Stimulated activated CD4-positive, alpha-beta T cell treated with anti-CD3 and anti-CD28 coated beads, Interleukin-12 subunit alpha, Interleukin-12 subunit beta, amount 100 ng/mL, for 24 hours (primary cell): ENCODE data around the gene ITGB4.

Experiments used
- DNase-seq, 2 experiments: peaks; one replicate each; pipeline ENCODE4 v3.0.0-alpha.2; 2020; ENCODE audit warnings: low read depth in 2 of 2

Gene ITGB4

DNA sequence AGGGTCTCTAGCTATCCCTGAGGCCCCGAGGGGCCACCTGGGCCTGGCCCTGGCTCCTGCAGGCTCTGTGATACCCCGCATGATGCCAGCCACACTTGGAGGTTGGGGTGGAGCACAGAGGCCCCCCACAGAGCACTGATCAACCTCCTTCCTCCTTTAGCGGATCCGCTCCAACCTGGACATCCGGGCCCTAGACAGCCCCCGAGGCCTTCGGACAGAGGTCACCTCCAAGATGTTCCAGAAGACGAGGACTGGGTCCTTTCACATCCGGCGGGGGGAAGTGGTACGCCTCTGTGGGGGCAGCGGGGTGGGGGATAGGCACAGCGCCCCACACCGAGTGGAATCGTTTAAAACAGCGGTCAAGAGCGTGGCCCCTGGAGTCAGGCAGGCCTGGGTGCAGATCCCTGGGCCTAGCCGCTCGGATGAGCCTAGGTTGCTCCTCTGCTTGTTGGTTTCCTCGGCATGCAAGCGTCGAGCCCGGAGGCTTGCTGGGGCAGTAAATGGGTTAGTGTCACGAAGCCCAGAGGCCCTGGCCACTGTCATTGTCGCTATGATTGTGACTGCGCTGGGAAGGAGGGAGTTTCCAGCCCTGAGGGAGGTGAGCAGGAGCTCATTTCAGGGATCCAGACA lies 9.9 kb downstream of the ITGB4 start:
- no peak for DNase-seq

DNA sequence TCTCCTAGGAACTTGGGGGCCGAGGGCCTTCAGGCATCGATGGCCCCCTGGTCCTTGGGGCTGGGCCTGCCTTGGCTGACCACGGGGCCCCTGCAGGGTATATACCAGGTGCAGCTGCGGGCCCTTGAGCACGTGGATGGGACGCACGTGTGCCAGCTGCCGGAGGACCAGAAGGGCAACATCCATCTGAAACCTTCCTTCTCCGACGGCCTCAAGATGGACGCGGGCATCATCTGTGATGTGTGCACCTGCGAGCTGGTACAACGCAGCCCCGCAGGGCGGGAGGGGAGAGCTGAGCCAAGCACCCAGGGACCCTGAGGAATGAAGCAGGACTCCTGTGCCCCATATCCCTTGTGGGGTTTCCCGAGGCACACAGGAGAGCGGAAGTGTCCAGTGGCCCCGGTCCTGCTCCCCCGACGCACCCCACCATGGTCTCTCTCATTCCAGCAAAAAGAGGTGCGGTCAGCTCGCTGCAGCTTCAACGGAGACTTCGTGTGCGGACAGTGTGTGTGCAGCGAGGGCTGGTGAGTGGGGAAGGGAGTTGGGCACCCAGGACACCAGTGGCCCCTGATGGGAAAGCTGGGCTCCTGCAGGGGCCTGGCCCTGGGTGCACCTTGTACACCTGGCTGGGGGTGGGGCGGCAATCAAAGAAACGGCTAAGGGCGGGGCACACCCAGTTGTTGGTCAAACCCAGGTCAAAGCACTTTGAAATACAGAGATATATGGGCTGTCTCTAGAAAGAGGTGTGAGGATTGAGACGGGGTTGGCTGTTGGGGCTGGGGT lies 10.6 kb downstream of the ITGB4 start:
- no peak for DNase-seq

DNA sequence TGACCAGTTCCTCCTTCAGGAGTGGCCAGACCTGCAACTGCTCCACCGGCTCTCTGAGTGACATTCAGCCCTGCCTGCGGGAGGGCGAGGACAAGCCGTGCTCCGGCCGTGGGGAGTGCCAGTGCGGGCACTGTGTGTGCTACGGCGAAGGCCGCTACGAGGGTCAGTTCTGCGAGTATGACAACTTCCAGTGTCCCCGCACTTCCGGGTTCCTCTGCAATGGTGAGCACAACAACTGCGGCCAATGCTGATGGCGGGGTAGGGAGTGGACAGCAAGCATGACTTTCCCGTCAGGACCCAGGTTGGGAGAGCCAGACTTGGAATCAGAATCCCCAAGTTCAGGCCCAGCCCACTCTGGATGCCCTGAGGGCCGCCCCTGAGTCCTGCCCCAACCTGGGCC lies 12.2 kb downstream of the ITGB4 start:
- no peak for DNase-seq

DNA sequence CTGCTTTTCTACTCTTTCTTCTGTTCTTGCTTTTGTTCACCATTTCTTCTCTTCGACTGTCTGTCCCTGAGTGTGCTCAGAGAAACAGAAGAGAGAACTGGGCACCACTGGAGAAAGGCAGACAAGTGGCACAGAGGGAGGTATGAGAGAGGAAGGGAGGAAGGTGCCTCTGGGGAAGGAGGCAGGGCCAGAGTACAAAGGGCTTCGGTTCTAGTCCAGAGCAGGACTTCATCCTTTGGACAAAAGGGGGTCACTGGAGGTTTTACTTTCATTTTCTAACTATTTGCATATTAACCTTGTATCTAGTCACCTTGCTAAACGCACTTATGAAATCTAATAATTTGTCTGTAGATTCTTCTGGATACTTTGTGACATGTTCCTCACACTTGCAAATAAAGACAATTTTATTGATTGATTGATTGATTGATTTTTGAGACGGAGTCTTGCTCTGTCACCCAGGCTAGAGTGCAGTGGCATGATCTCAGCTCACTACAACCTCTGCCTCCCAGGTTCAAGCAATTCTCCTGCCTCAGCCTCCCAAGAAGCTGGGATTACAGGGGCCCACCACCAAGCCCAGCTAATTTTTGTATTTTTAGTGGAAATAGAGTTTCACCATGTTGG lies 13.5 kb downstream of the ITGB4 start:
- no peak for DNase-seq

DNA sequence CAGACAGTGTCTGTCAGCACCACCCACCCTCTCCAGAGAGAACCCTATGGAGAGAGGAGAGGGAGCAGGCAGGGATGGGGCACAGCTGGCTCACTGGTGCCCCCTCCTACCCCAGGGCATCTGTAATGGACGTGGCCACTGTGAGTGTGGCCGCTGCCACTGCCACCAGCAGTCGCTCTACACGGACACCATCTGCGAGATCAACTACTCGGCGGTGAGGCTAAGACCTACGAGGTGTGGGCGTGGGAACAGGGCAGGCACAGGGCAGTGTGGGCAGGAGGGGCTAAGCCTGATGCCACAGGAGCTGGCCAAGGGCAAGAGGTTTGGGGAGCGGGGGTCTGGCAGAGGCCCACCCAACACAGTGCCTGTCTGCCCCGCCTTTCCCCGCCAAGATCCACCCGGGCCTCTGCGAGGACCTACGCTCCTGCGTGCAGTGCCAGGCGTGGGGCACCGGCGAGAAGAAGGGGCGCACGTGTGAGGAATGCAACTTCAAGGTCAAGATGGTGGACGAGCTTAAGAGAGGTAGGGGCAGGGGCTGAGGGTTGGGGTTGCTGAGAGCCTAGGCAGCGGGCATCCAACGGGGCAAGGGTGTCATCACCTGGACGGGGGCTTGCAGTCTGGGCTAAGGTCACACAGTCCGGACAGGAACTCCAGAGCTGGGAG lies 15.0 kb downstream of the ITGB4 start:
- no peak for DNase-seq

DNA sequence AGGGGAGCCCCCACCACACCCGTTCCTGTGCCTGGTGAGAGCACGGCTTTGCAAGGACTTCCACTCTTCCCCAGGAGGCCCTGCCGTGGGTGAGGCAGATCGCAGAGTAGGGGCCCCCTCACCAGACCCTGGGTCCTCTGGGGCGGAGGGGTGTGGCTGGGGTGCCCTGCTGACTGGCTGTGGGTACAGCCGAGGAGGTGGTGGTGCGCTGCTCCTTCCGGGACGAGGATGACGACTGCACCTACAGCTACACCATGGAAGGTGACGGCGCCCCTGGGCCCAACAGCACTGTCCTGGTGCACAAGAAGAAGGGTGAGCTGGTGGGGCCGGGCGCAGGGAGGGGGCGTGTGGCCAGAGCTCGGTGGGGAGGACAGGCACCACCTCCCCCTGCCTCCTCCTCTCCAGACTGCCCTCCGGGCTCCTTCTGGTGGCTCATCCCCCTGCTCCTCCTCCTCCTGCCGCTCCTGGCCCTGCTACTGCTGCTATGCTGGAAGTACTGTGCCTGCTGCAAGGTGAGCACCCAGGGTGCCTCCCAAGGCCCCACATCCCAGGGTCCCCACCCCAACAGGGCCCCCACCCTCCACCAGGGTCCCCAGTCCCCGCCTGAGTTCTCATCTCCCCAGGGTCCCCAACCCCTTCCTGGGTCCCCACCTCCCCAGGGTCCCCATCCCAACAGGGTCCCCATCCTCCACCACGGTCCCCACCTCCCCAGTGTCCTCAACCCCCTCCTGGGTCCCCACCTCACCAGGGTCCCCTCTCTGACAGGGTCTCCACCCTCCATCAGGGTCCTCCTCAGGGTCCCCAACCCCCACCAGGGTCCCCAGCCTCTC lies 16.1 kb downstream of the ITGB4 start:
- DNase-seq, result no peak

DNA sequence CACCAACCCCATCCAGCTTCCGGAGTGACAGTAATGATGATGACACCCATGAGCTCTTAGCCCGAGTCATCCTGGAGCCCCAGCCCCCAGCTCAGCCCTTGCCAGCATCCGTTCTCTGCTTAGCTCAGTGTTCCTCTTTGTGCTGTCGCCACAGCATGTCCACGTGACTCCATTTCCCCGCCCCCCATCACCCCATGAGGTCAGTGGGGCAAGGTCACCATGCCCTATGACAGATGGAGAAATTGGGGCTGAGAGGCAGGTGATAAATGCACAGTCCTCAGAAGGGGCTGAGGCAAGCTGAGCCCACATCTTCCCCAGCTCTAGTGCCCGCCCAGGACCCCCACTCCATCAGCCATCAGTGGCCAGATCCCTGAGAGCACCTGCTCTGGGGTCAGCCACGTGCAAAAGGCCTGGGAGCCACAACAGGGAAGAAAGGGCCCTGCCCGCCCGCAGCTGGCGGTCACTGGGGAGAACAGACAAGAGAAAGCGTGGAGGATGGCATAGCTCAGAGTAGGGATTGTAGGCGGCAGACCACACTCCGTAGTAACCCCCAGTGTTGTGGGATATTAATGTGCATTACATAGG lies 17.1 kb downstream of the ITGB4 start:
- DNase-seq, result no peak

DNA sequence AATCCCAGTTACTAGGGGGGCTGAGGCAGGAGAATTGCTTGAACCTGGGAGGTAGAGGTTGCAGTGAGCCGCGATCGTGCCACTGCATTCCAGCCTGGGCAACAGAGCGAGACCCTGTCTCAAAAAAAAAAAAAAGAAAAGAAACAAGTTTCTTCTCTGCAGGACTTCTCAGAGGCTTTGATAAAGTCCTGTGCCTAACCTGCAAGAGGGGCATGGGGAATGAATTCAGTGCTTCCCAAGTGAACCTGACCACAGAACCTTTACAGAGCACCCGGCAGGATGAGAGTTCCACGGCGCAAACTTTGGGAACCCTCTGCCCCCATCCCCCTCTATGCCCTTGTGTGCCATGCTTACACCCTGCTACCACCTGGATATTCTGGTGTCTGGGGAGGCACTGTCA lies 17.9 kb downstream of the ITGB4 start:
- no peak for DNase-seq

DNA sequence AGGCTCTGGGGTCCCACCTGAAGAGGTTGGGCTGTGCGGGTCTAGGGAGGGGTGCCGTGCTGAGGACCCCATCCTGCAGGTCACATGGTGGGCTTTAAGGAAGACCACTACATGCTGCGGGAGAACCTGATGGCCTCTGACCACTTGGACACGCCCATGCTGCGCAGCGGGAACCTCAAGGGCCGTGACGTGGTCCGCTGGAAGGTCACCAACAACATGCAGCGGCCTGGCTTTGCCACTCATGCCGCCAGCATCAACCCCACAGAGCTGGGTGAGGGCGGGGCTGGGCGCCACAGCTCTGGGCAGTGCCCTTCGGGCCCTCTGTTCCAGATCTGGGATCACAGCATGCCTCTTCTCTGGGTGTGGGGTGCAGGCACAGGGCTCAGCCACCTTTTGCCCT lies 18.5 kb downstream of the ITGB4 start:
- DNase-seq, result no peak

DNA sequence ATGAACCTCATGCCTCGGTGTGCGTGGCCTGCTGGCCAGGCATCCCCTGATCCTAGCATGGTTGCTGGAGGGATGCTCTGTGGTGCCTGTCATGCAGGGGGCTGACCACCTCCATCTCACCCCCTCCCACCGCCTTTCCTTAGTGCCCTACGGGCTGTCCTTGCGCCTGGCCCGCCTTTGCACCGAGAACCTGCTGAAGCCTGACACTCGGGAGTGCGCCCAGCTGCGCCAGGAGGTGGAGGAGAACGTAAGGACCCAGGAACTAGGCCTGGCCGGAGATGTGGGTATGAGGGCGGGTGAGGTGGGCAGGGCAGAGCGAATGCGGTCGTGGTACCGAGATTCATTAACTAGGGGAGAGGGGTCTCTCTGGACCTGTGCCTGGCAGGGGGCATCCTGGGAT lies 19.0 kb downstream of the ITGB4 start:
- DNase-seq, result no peak

DNA sequence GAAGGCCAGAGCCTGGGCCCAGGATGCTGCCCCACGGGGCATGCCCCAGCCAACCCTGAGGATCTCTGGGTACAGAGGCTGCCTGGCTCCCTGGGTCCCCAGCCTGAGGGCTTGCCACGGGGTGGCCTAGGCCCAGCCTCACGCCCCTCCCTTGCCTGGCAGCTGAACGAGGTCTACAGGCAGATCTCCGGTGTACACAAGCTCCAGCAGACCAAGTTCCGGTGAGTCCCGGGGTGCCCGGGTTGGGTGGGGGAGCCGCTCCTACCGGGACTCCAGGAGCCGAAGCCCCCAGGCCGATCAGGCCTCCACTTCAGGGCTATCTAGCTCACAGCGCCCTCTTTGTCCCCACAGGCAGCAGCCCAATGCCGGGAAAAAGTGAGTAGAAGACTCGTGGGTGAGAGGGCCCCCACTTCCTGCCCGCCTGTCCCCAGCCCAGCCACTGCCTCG lies 19.4 kb downstream of the ITGB4 start:
- DNase-seq, result no peak

DNA sequence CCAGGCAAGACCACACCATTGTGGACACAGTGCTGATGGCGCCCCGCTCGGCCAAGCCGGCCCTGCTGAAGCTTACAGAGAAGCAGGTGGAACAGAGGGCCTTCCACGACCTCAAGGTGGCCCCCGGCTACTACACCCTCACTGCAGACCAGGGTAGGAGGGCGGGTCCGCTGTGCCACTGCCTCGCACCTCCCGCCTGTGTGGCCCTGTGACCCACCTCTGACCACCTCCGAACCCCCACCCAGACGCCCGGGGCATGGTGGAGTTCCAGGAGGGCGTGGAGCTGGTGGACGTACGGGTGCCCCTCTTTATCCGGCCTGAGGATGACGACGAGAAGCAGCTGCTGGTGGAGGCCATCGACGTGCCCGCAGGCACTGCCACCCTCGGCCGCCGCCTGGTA lies 21.1 kb downstream of the ITGB4 start:
- DNase-seq, result no peak

DNA sequence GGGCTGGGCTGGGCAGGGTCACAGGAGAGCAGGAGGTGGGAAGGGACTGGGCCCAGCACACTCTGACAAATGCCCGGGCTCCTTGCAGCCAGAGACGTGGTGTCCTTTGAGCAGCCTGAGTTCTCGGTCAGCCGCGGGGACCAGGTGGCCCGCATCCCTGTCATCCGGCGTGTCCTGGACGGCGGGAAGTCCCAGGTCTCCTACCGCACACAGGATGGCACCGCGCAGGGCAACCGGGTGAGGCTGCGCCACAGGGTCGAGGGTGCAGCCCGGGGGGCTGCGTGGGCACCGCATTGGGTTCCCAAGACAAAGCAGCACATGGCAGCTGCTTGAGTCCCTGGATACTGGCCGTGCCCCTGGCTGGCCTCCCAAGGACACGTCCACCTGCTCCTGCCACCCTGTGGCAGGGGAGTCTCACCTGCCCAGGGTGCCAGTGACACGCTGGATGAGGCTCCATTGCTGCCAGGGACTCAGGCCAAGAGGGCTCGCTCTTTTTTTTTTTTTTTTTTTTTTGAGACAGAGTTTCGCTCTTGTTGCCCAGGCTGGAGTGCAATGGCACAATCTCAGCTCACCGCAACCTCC lies 22.5 kb downstream of the ITGB4 start:
- DNase-seq, result no peak

DNA sequence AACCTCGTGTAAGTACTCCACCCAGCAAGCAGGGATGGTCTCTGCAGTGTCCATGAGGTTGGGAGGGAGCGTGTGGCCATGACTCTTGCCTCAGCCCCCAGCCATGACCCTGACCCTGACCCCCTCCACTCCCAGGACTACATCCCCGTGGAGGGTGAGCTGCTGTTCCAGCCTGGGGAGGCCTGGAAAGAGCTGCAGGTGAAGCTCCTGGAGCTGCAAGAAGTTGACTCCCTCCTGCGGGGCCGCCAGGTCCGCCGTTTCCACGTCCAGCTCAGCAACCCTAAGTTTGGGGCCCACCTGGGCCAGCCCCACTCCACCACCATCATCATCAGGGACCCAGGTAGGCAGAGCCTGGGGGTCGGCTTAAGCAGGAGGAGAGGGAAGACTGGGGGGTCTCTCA lies 27.4 kb downstream of the ITGB4 start:
- DNase-seq, result no peak

DNA sequence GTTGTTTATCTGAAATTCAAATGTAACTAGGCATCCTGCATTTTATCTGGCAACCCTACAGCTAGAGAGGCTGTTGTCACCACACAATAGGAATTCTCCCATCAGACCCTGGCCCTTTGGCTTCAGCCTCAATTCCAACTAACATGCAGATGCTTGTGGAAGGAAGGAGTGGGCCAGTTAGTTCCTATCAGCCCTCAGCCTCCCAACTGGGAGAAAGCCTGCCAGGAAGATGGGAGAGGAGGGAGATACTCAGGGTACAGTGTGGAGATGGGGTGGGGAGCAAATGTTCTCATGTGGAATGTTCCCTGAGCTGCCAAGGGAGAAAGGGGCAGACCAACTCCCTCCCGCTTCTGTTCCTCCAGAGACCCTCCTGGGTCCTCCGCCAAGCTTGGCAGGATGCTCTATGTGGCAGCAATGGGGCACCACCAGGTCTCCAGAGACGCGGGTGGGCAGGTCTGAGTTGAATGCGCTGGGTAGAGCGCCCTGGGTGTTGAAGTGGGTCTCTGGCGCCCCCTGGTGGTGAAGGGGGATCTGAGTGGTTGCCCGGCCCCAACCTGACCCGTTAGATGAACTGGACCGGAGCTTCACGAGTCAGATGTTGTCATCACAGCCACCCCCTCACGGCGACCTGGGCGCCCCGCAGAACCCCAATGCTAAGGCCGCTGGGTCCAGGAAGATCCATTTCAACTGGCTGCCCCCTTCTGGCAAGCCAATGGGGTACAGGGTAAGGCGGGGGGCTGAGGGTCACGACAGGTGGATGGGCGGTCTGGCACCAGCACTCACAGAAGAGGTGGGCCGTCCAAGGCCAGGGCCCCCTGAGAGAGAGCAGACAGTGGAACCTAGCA lies 28.5 kb downstream of the ITGB4 start:
- peak; percentile 75 to 89 for DNase-seq

DNA sequence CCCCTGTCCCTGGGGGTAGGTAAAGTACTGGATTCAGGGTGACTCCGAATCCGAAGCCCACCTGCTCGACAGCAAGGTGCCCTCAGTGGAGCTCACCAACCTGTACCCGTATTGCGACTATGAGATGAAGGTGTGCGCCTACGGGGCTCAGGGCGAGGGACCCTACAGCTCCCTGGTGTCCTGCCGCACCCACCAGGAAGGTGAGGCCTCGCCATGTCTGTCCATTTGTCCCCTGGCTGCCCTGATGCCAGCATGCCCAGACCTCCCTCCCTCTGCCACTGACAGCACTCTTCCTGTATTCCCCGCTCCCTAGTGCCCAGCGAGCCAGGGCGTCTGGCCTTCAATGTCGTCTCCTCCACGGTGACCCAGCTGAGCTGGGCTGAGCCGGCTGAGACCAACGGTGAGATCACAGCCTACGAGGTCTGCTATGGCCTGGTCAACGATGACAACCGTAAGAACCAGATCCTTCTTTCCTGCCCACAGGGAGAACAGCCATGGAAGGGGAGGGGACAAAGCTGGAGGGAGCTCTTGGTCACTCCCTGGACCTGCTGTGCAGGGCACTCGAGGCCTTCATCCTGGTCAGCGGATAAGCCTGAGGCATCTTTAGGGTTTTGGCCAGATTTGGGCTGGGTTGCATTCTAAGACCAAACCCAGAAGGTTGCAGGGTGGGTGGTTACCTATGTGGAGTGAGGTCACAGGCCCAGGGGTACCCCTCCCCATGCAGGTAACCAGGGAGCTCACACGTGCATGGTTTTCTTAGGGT lies 29.6 kb downstream of the ITGB4 start:
- no peak for DNase-seq

DNA sequence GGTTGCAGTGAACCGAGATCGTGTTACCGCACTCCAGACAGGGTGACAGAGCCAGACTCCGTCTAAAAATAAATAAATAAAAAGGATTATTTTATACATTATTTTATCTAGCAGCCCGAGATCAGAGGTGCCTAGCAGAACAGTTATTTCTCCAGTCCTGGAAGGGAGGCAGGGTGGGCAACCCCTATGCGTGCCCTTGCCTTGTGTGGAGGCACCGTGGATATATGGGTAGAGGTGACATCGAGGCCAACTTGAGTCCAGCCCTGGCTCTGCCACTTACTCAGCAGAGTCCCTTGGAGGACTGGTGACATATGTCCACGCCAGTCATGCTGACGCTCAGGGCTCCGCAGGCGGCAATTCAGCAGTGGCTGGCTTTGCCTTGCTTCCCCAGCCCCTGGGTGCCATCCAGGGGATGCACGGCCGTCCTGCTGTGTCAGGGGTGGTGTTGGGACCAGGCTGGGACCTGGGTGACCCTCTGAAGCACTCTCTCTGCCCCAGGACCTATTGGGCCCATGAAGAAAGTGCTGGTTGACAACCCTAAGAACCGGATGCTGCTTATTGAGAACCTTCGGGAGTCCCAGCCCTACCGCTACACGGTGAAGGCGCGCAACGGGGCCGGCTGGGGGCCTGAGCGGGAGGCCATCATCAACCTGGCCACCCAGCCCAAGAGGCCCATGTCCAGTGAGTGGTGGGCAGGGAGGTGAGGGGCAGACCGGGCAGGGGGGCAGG lies 30.6 kb downstream of the ITGB4 start:
- DNase-seq, result no peak

DNA sequence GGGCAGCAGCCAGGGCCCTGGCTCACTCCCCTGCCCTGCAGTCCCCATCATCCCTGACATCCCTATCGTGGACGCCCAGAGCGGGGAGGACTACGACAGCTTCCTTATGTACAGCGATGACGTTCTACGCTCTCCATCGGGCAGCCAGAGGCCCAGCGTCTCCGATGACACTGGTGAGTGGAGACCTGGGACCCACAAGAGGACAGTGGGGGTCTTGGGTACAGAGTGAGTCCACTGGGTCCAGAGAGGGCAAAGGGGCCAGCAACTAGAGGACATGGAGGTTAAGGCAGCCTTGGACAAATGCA lies 31.1 kb downstream of the ITGB4 start:
- no peak for DNase-seq
